ENCODE results near the gene KIF26B.
"Not testable (repeated sequence)": the region's sequence is repeated elsewhere in the genome, so short reads cannot be mapped to it uniquely, and the experiment has no call there.

KIF26B gene

DNA sequence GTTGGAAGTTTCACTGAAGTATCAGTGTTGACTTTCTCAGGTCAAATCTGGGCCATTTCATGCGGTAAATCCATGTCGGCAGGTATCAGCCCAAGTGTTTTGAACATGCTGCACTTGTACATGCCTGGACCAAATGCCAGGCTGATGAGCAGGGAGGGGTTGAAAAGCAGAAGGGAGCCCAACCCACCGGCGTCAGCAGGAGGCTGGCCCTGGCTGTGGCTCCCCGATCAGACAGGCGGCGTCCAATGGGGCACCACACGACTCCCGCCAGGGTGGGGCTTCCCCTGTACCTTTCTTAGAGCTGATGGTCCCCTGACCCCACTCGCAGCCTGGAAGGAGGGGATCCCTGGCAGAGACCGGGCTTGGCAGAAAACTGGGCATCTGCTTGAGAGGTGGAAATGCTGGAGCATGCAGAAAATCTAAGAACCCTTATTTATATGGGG, 540.0 kb downstream of the KIF26B start:
- no peak for DNase-seq (ENCODE audit: low read depth, low spot score)

DNA sequence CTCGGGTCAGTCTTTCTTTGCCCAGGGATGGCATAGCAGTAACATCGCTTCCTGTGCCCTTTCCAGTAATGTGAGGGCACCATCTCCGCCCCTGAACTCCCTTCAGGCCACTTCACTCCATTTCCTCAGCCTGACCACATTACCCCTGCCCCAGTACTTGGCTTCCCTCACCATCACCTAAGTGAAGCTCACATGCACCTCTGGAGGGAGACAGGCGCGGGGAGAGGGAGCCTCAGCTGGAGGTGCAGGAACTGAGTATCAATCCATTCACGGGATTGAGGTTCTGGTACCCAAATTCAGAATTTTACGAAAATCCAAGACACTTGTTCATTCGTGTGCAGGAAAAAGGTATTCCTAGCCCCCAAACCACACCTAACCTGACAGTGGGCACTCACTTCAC, 540.4 kb downstream of the KIF26B start:
- DNase-seq (ENCODE audit: low read depth, low spot score) = no peak

DNA sequence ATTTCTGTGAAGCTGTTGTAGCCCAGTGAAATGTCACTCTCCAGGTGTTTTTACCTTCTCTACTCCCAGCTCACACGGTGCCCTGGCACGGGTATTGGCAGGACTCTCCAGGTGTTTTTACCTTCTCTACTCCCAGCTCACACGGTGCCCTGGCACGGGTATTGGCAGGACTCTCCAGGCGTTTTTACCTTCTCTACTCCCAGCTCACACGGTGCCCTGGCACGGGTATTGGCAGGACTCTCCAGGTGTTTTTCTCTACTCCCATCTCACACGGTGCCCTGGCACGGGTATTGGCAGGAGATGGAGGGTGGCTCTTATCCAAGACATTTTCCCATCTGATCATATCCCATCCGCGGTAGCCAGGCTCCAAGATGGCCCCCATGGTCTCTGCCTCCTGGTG, 540.9 kb downstream of the KIF26B start:
- DNase-seq (ENCODE audit: low read depth, low spot score) = not testable (repeated sequence)

DNA sequence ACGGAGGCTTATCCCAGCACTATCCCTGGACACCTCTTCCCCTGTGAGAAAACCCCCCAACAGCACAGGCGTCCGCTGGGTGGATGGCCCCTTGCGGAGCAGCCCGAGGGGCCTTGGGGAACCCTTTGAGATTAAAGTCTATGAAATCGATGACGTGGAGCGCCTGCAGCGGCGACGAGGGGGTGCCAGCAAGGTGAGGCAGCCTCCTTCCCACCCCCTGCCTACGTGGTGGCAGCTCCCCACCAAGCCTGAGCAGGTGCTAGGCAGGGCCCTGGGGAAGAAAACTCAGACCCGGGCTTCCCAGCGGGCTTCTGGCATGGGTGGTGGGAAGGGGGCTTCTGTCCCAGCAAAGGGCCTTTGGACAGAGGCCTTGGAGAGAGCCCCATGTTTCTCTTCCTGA, 543.3 kb downstream of the KIF26B start:
- no peak for DNase-seq (ENCODE audit: low read depth, low spot score)

DNA sequence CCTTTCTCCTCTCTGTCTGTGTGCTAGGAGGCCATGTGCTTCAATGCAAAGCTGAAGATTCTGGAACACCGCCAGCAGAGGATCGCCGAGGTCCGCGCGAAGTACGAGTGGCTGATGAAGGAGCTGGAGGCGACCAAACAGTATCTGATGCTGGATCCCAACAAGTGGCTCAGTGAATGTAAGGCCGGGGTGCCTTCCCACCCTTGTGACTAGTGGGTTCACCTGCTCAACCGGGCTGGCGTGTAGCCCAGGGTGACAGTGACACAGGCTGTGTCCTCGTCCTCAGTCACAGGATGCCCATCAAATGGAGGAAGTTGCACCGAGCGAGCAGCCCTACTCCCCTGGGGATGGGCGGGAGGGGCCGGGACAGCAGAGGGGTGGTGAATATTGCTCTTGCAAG, 544.1 kb downstream of the KIF26B start:
- no peak for DNase-seq (ENCODE audit: low read depth, low spot score)

DNA sequence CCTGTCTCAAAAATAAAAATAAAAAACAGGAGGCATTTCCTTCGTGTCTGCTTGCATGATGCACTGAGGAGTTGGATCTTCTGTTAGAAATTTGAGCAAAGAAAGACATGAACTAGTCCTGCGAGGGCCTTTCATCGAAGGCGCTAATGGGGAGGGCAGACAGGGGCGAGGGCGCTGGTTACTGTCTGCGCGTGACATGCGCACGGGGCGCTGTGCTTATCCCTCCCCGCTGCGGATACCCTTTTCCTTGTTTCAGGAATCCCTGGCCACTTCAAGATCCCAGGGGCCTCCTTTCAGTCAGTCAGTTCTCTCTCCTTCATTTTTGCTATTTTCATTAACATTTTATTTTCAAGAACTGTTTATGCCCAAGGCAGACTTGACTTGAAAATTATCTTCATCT, 545.8 kb downstream of the KIF26B start:
- DNase-seq (ENCODE audit: low read depth, low spot score) = no peak

DNA sequence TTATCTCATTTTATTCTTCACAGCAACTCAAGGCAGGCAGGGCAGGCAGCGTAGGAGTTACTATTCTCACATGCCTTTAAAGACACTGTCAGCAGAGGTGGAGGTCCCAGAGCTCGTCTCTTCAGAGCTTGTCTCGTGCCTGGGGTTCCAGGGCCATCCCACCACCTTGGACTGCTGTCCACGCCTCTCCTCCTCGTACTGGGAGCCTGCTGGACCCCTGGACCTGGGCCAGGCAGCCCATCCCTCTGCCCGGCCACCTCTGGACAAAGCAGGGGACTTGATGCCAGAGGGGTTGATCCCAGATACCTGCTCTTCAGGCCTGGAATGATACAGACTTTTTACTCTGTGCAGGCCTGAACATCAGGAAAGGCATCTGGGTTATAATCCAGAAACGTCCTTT, 546.8 kb downstream of the KIF26B start:
- DNase-seq (ENCODE audit: low read depth, low spot score) = no peak

DNA sequence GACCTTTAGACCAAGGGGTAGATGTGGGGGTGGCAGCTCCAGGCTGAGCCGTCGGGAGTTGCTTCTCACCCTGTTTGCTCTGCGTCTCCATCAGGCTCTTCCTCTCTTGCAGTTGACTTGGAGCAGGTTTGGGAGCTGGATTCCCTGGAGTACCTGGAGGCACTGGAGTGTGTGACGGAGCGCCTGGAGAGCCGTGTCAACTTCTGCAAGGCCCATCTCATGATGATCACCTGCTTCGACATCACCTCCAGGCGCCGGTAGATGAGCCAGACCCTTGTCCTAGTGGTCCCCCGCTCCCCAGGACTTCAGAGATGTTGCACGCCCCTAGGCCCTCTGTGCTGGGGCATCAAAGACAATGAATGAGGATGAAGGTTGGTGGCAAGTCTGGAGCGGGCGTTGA, 547.6 kb downstream of the KIF26B start:
- DNase-seq (ENCODE audit: low read depth, low spot score) = no peak

DNA sequence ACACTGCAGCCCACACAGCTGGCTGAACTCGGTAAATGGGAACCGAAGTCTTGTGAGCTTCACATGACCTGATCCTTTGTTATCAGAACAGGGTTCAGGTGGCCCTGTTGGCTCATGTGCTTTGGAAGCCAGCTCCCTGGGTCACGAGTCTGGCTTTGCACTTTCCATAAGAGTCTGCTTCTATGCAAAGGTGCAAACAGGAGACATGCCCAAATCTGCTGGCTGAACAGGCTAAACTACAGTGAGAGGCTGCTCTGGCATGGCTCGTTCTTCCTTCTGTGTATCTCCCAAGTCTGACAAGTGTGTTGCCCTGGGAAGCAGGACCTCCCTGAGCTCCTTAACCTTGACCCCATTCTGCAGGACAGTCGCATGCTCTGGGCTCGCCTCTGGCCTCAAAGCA, 549.6 kb downstream of the KIF26B start:
- DNase-seq (ENCODE audit: low read depth, low spot score) = no peak

DNA sequence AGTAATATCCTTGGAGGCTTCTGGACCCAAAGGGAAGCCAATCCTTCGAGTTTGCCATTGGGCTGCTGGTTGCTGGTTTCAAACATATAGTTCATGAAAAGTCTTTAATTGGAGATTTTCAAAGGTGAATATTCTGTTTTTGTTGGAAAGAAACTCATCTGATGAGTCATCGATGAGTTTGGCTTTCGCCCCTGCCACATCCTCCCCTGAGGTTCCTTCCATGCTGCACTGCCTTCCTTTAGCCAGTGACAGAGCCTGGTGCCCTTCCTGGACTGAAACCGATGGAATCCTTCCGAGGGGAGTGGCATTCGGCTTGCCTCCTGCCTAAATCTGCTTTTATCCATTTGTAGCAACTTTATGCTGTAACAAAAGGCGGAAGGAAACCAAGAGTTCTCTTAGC, 550.0 kb downstream of the KIF26B start:
- no peak for DNase-seq (ENCODE audit: low read depth, low spot score)

DNA sequence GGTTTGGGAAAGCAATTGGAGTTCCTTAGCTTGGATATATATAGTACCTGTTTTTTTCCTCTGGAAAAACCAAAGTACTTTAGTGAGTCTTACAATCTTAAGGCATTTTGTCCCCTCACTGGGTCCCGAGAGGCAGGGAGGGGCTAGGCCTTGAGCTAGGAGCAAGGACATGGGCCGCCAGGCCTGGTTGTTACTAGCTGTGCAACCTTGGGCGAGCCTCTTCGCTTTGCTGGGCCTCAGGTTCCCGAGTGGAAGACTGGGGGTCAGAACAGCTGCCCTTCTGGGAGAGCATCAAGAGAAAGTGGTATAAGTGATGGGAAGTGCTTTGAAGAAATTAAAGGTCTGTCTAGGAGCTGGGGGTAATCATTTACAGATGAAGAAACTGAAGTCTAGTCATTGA, 553.2 kb downstream of the KIF26B start:
- no peak for DNase-seq (ENCODE audit: low read depth, low spot score)

DNA sequence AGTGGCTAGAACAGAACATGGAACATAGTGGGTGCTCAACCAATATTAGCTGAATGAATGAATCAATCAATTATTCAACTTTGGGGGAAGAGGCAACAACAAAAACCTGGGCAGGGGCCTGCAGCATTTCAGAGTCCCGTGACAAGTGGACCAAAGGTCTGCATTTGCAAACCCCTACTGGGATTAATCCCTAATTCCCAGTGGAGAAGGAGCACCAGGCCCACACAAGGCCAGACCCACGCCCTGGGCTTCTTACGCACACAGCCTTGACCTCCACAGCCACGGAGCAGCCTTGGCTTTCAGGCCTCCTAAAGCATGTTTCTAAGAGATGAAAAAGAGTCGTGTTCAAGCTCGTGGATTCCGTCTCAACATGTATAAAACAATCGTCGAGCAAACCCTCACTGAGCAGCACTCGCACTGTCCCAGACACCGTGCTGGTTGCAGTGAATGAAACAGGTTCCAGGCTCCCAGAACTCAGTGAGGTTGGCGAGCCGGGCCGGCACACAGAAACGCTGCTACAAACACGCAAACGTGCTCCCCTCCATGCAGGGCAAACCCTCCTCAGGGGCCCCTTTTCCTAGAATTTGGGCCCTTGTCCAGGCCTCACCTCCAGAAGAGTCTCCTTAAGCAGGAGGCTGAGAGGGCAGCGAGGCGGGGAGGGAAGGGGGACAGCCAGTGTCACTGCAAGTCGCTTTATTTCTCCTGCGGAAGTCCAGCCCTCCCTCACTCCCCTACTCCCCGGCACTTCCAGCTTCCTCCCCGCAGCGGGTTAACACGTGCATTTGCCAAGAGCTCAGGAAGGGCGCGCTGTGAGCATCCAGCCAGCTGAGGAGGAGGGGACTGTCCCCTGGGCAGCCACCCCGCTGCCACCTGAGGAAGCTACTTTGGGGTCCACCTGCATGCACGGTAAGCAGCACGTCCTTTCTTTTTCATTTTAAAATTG, 556.4 kb downstream of the KIF26B start:
- DNase-seq (ENCODE audit: low read depth, low spot score) = no peak

DNA sequence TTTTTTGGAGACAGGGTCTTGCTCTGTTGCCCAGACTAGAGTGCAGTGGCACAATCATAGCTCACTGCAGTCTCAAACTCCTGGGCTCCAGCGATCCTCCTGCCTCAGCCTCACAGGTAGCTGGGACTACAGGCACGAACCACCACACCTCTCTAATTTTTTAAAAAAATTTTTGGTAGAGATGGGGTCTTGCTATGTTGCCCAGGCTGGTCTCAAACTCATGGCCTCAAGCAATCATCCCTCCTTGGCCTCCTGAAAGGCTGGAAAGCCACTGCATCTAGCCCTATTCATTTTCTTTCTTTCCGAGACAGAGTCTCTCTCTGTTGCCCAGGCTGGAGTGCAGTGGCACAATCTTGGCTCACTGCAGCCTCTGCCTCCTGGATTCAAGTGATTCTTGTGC, 559.2 kb downstream of the KIF26B start:
- DNase-seq (ENCODE audit: low read depth, low spot score) = not testable (repeated sequence)

DNA sequence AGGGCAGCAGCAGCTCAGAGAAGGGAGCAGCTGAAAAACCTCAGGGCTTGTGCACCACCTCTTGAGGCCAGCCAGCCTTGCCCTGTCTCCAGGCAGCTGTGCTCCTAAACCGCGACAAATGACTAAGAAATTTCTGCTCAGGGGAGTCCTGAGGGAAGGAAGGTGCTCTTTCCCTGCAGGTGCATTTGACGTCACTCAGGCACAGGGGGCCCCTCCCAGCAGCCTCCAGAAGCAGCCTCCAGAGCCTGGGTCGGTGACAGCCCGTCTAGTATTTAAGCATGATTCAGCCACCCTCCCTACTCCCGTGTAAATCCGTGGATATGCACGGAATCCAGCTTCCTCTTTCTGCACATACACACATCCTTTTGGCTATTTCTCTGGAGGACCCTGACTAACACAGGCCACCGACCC, 560.5 kb downstream of the KIF26B start:
- no peak for DNase-seq (ENCODE audit: low read depth, low spot score)

DNA sequence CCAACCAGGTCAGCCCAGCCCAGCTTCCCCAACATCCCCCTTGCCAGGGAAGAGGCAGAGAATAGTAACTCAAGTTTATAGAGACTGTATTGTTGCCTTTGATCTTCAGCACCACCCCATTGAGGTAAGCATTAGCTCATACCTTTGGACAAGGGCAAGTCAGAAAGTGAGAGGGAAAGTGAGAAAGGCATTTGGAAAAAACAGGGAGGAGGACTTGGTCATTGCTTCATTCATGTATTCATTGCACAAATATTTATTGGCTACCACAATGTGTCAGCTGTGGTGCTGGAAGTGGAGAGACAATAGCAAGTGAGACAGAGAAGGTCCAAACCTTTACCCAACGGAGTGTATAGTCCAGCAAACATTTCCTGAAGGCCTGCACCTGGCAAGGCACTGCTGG, 561.2 kb downstream of the KIF26B start:
- no peak for DNase-seq (ENCODE audit: low read depth, low spot score)

DNA sequence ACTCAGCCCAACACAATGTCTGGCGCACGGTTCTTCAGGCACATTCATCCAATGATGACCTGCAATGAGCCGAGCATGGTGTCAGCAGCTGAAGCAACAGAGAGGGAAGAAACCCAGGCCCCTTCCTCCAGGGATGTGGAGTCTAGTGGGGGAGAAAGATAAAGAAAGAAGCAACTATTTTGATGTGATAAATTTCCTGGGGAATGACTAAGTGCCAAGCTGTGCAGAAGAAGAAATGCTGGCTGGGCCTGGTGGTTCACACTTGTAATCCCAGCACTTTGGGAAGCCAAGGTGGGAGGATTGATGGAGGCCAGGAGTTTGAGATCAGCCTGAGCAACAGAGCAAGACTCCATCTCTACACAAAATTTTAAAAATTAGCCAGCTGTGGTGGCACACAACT, 561.8 kb downstream of the KIF26B start:
- DNase-seq (ENCODE audit: low read depth, low spot score) = no peak

DNA sequence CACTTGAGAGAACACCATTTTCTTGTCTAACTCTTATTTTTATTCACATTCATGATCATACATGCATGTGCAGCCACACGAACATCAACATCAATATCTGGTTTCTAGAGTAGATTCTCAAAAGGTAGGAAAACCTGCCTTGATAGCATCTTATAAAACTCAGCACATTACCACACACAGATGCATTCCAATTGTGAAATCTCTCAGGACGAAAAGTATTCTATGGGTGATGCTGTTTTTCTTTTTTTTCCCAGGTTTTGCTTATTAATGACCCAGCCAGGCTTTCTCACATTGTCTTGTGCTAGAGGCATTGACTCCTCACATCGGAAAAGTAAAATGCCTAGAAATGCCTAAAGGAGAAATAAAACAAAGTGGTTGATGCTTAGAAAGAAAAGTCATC, 562.8 kb downstream of the KIF26B start:
- no peak for DNase-seq (ENCODE audit: low read depth, low spot score)

DNA sequence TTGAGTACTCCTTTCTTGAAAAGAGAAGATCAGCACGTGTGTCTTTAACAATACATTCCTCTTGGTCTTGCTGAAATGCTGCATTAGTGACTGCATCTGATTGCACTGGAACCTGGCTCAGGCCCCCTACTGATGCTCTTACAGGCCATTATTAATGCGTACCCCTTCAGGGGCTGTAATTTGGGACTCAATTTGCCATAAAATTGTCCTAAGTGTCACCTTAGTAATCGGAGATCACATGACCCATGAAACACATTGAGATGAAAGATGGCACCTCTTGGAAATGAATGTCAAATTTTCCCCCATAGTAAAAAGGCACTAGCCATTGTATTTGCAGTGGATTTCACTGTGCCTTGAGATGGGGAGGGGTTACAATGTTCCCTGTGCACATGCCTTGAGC, 563.3 kb downstream of the KIF26B start:
- no peak for DNase-seq (ENCODE audit: low read depth, low spot score)

DNA sequence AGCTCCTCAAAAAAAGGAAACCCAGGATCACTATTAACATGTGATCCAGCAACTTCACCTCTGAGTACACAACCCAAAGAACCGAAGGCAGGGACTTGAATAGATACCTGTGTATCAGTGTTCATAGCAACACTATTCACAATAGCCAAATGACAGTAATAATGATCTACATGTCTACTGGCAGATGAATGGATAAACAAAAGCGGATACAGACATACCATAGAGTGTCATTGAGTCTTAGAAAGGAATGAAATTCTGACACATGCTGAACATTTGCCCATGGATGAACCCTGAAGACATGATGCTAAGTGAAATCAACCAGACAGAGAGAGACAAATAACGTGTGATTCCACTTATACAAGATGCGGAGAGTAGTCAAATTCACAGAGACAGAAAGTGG, 564.2 kb downstream of the KIF26B start:
- no peak for DNase-seq (ENCODE audit: low read depth, low spot score)

DNA sequence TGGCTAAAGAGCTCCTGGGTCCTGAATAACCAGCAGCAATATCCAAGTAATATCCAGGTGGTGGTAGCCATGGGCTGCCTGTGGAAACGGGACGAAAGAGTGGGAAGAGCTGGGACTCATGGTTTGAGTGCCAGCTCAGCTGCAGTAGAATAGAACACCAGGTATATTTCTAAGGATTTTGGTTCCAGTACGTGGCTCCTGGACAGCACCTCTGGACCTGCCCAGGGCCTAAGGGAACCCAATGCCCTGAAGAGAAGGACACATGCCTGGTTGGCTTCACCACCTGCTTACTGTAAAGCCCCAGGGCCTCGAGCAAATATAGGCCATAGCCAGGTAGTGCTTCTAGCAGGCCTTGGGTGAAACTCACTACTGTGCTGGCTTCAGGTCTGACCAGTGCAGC, 566.7 kb downstream of the KIF26B start:
- DNase-seq (ENCODE audit: low read depth, low spot score) = no peak

DNA sequence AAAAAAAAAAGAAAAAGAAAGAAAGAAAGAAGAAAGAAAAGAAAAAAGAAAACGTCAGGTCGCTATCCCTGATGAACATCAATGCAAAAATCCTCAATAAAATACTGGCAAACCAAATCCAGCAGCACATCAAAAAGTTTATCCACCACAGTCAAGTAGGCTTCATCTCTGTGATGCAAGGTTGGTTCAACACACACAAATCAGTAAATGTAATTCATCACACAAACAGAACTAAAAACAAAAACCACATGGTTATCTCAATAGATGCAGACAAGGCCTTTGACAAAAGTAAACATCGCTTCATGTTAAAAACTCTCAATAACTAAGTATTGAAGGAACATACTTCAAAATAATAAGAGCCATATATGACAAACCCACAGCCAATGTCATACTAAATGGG, 573.2 kb downstream of the KIF26B start:
- DNase-seq (ENCODE audit: low read depth, low spot score) = not testable (repeated sequence)

DNA sequence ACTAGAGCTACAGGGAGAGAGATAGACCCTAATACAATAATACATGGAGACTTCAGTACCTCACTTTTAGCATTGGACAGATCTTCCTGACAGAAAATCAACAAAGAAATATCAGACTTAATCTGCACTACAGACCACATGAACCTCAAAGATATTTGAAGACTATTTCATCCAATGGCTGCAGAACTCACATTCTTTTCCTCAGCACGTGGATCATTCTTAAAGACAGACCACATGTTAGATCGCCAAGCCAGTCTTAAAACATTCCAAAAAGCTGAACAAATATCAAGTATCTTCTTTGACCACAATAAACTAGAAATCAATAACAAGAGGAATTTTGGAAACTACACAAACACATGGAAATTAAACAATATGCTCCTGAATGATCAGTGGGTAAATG, 576.0 kb downstream of the KIF26B start:
- no peak for DNase-seq (ENCODE audit: low read depth, low spot score)

DNA sequence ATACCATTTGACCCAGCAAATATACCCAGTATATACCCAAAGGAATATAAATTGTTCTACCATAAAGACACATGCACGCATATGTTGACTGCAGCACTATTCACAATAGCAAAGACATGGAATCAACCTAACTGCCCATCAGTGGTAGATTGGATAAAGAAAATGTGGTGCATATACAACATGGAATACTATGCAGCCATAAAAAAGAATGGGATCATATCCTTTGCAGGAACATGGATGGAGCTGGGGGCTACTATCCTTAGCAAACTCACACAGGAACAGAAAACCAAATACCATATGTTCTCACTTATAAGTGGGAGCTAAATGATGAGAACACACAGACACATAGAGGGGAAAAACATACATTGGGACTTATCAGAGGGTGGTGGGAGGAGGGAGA, 585.6 kb downstream of the KIF26B start:
- not testable (repeated sequence) for DNase-seq (ENCODE audit: low read depth, low spot score)

DNA sequence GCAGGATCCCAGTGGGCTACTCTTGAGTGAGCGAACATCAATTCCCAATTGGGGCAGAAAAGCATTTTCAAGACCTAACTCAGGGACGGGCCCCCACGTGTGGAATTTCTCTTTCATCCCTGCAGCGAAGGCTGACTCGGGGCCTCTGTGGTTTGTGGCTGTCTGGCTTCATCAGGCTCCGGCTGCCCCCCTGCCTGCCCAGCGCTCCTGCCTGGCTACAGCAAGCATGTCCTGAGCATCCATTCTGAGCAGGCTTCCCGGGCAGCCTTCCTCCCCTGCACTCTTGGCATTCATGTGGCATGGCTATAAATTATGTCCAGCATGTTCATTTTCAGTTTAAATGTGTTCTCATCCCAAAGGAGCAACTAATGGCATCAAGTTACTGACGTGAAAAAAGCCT, 588.1 kb downstream of the KIF26B start:
- no peak for DNase-seq (ENCODE audit: low read depth, low spot score)
